ENCODE data around the gene ZNF407.

ZNF407 gene

DNA sequence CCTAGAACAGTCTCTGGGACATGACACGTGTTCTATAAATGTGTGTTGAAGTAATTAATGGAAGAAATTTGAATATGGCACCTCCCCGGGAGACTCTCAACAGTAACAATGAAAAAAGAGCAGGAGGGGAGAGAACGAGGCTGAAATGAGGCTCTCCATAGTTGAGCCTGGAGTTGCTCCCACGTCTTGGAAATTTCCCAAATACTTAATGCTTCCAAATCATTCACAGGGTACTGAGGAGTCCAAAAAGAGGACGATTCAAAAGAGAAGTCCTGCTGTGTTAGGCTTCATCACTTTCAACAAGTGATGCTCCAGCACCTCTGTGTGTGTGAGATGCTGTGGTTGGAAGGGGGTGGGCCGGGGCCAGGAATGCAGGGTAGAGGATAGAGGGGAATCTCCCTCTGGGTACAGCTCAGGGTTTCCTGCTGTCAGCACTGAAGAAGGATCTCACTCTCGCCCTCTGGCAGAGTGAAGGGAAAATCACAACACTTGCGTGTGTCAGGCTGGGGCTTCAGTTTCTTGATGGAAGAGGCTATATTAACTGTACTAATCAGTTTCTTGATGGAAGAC is 18.1 kb upstream of the ZNF407 start:
- Histone ChIP-seq H4K20me1 (ENCODE audit: control insufficient read depth, insufficient read depth, low read depth, low read length) (no peaks in the 10 kb centered on the region), H3K36me3 (ENCODE audit: control insufficient read depth, low read length) (no peaks in the 10 kb centered on the region), H3K79me2 (ENCODE audit: control insufficient read depth, low read length) (no peaks in the 10 kb centered on the region), H3K9me3 (ENCODE audit: control insufficient read depth, insufficient read depth, low read length) (no peaks in the 10 kb centered on the region), H3K4me1 (ENCODE audit: control insufficient read depth, low read length) (no peaks in the 10 kb centered on the region), H3K4me3 (ENCODE audit: low read length) (no peak overlapping the region), H3K9me2 (replicated peaks; ENCODE audit: control insufficient read depth, low read length) (no peaks in the 10 kb centered on the region), H3F3A (ENCODE audit: control insufficient read depth, insufficient read depth) (no peaks in the 10 kb centered on the region), H3K27me3 (ENCODE audit: control insufficient read depth, low read length) (peaks cover 22% of the 10 kb centered on the region), H3K27ac (ENCODE audit: low read depth, low read length) (no peak overlapping the region), H3K4me2 (ENCODE audit: low read length) (no peak overlapping the region)
- TF ChIP-seq, protein P1, sequence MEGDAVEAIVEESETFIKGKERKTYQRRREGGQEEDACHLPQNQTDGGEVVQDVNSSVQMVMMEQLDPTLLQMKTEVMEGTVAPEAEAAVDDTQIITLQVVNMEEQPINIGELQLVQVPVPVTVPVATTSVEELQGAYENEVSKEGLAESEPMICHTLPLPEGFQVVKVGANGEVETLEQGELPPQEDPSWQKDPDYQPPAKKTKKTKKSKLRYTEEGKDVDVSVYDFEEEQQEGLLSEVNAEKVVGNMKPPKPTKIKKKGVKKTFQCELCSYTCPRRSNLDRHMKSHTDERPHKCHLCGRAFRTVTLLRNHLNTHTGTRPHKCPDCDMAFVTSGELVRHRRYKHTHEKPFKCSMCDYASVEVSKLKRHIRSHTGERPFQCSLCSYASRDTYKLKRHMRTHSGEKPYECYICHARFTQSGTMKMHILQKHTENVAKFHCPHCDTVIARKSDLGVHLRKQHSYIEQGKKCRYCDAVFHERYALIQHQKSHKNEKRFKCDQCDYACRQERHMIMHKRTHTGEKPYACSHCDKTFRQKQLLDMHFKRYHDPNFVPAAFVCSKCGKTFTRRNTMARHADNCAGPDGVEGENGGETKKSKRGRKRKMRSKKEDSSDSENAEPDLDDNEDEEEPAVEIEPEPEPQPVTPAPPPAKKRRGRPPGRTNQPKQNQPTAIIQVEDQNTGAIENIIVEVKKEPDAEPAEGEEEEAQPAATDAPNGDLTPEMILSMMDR (IDR thresholded peaks at IDR 0.05; ENCODE audit: low read depth, low read length, poor library complexity, severe bottlenecking): no peak
- no peak for TF ChIP-seq EZH2phosphoT487 (IDR thresholded peaks at IDR 0.05; ENCODE audit: borderline replicate concordance, low read length)

DNA sequence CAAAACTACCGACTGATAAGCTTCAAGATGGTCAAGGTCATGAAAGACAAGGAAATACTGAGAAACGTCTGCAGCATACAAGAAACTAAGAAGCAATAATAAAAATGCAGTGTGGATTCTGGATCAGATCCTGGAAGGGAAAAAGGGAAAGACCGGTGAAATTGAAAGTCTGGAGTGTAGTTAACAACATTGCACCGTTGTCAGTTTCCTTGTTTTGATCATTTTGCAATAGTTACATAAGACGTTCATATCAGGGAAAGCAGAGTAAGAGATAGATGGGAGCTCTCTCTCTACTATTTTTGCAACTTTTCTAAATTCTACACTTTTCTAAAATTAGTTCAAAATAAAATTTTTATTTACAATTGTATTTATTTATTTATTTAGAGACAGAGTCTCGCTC is 15.0 kb upstream of the ZNF407 start:
- Histone ChIP-seq H4K20me1 (ENCODE audit: control insufficient read depth, insufficient read depth, low read depth, low read length) (no peaks in the 10 kb centered on the region), H3K4me1 (ENCODE audit: control insufficient read depth, low read length) (no peaks in the 10 kb centered on the region), H3K4me3 (ENCODE audit: low read length) (no peak overlapping the region), H3K27ac (ENCODE audit: low read depth, low read length) (no peak overlapping the region), H3F3A (ENCODE audit: control insufficient read depth, insufficient read depth) (no peaks in the 10 kb centered on the region), H3K4me2 (ENCODE audit: low read length) (no peak overlapping the region), H3K79me2 (ENCODE audit: control insufficient read depth, low read length) (no peaks in the 10 kb centered on the region), H3K9me3 (ENCODE audit: control insufficient read depth, insufficient read depth, low read length) (no peaks in the 10 kb centered on the region), H3K36me3 (ENCODE audit: control insufficient read depth, low read length) (no peaks in the 10 kb centered on the region), H3K9me2 (replicated peaks; ENCODE audit: control insufficient read depth, low read length) (no peaks in the 10 kb centered on the region), H3K27me3 (ENCODE audit: control insufficient read depth, low read length) (peaks cover 14% of the 10 kb centered on the region)
- TF ChIP-seq EZH2phosphoT487 (IDR thresholded peaks at IDR 0.05; ENCODE audit: borderline replicate concordance, low read length): no peak
- TF ChIP-seq, protein P1 (IDR thresholded peaks at IDR 0.05; ENCODE audit: low read depth, low read length, poor library complexity, severe bottlenecking): no peak

DNA sequence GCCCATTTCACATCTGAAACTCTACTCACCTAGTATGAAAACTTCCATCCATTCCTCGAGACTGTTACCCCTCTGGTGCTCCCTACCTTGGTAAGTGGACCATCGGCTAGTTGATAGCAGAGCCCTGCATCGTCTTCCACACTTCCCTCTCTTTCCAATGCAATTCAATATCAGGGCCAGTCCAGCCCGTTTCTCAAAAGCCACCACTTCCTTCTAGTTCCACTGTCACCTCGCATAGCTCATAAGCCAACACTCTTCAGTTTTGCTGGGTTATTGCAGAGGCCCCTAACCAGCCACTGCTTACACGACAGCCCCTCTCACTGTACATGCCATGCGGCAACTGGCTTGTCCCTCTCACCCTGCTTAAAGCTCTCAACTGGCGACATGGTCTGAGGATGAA is 10.2 kb upstream of the ZNF407 start:
- Histone ChIP-seq H3K36me3 (ENCODE audit: control insufficient read depth, low read length) (no peaks in the 10 kb centered on the region), H3K4me2 (ENCODE audit: low read length) (no peak overlapping the region), H3K27me3 (ENCODE audit: control insufficient read depth, low read length) (peaks cover 10% of the 10 kb centered on the region), H3K27ac (ENCODE audit: low read depth, low read length) (no peak overlapping the region), H4K20me1 (ENCODE audit: control insufficient read depth, insufficient read depth, low read depth, low read length) (no peaks in the 10 kb centered on the region), H3K4me1 (ENCODE audit: control insufficient read depth, low read length) (no peaks in the 10 kb centered on the region), H3K79me2 (ENCODE audit: control insufficient read depth, low read length) (no peaks in the 10 kb centered on the region), H3F3A (ENCODE audit: control insufficient read depth, insufficient read depth) (no peaks in the 10 kb centered on the region), H3K9me2 (replicated peaks; ENCODE audit: control insufficient read depth, low read length) (no peaks in the 10 kb centered on the region), H3K4me3 (ENCODE audit: low read length) (no peak overlapping the region), H3K9me3 (ENCODE audit: control insufficient read depth, insufficient read depth, low read length) (no peaks in the 10 kb centered on the region)
- TF ChIP-seq, protein P1 (IDR thresholded peaks at IDR 0.05; ENCODE audit: low read depth, low read length, poor library complexity, severe bottlenecking): no peak
- TF ChIP-seq EZH2phosphoT487 (IDR thresholded peaks at IDR 0.05; ENCODE audit: borderline replicate concordance, low read length): no peak
